DND-41 (cell line): ENCODE results near the gene APBB2.
"Not testable (repeated sequence)": the region's sequence is repeated elsewhere in the genome, so short reads cannot be mapped to it uniquely, and the experiment has no call there.

ENCODE experiments used
- ATAC-seq: fragments of 200-7000 bp; cut with Tn5 transposase; 3 replicates; pipeline ENCODE4 v1.9.1; 2021; ENCODE audit warnings: low read depth; ENCODE audit not compliant: insufficient read depth
- DNase-seq: peaks from one replicate; pipeline ENCODE4 v3.0.0-alpha.2; 2020
- H2AFZ ChIP-seq: 2 replicates; pipeline ENCODE4 v1.6.0; 2012; ENCODE audit warnings: low read depth, low read length
- H3K27ac ChIP-seq: 2 replicates; pipeline ENCODE4 v1.5.1; 2012; ENCODE audit warnings: low read length, inconsistent platforms
- H3K27me3 ChIP-seq: fragments of 200-600 bp; sonication (generic); 2 replicates; pipeline ENCODE4 v1.6.0; 2012; ENCODE audit warnings: low read length, mild to moderate bottlenecking, inconsistent platforms; ENCODE audit not compliant: insufficient read depth, poor library complexity
- H3K36me3 ChIP-seq: 2 replicates; pipeline ENCODE4 v1.5.1; 2012; ENCODE audit warnings: low read length, inconsistent platforms; ENCODE audit not compliant: insufficient read depth
- H3K4me1 ChIP-seq: 2 replicates; pipeline ENCODE4 v1.5.1; 2012; ENCODE audit warnings: mild to moderate bottlenecking, low read length; ENCODE audit not compliant: insufficient read depth
- H3K4me2 ChIP-seq: 2 replicates; pipeline ENCODE4 v1.6.0; 2012; ENCODE audit warnings: mild to moderate bottlenecking, moderate library complexity, low read length, inconsistent platforms; ENCODE audit not compliant: insufficient read depth
- H3K4me3 ChIP-seq, 2 experiments: fragments of 200-600 bp in 1 of 2; shearing (Covaris generic) in 1 of 2; 2 replicates each; pipeline ENCODE4 v1.5.1; 2012 to 2016; ENCODE audit warnings: inconsistent platforms in 2 of 2, low read length in 2 of 2, mild to moderate bottlenecking in 2 of 2, low read depth in 1 of 2, moderate library complexity in 1 of 2
- H3K79me2 ChIP-seq: 2 replicates; pipeline ENCODE4 v1.6.0; 2012; ENCODE audit warnings: low read length, inconsistent platforms; ENCODE audit not compliant: insufficient read depth
- H3K9ac ChIP-seq: 2 replicates; pipeline ENCODE4 v1.6.0; 2012; ENCODE audit warnings: low read depth, mild to moderate bottlenecking, inconsistent platforms, low read length, moderate library complexity
- H3K9me3 ChIP-seq: 2 replicates; pipeline ENCODE4 v1.5.1; 2012; ENCODE audit warnings: low read length, moderate library complexity, mild to moderate bottlenecking, inconsistent platforms; ENCODE audit not compliant: insufficient read depth, severe bottlenecking
- H4K20me1 ChIP-seq: 2 replicates; pipeline ENCODE4 v1.6.0; 2012; ENCODE audit warnings: low read length; ENCODE audit not compliant: insufficient read depth
- EZH2 ChIP-seq: IDR thresholded peaks from 3 replicates; pipeline ENCODE4 v1.6.1; 2012; ENCODE audit warnings: borderline replicate concordance, low read depth, mild to moderate bottlenecking, moderate library complexity, low read length, inconsistent platforms; ENCODE audit not compliant: severe bottlenecking
- TF ChIP-seq, protein P1 (sequence below): IDR thresholded peaks from 2 replicates; pipeline ENCODE4 v1.5.1; 2012; ENCODE audit warnings: borderline replicate concordance, low read length, moderate library complexity, mild to moderate bottlenecking; ENCODE audit not compliant: poor library complexity, severe bottlenecking; ENCODE audit errors: extremely low read depth

Gene APBB2

DNA sequence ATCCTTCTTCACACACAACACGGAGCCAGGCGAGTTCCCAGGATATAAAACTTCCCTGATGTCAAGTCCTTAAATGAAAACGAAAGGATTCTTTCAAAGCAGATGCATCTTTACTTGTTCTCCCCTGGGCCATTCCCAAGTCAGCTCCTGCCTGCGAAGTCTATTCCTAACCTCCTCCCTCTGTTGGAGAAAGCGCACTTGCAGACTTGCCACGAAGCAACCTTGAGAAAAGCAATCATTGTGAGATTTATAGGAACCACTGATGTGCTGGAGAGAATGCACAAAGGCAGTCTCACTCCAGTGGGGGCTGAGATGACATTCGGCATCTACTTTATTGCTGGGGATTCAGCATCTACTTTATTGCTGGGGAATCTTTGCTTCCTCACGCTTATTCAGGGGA, 308.9 kb downstream of the APBB2 start:
- Histone ChIP-seq H4K20me1 (no peaks in the 10 kb centered on the region), H3K79me2 (no peaks in the 10 kb centered on the region), H3K4me1 (no peaks in the 10 kb centered on the region), H3K27ac (no peak overlapping the region), H3K4me2 (no peak overlapping the region), H3K27me3 (no peaks in the 10 kb centered on the region), H2AFZ (no peak overlapping the region), H3K9me3 (no peaks in the 10 kb centered on the region), H3K4me3 (no peak overlapping the region), H3K9ac (no peak overlapping the region), H3K36me3 (no peaks in the 10 kb centered on the region)
- DNase-seq (no peak), ATAC-seq (no peak)
- TF ChIP-seq EZH2, result no peak
- TF ChIP-seq, protein P1, sequence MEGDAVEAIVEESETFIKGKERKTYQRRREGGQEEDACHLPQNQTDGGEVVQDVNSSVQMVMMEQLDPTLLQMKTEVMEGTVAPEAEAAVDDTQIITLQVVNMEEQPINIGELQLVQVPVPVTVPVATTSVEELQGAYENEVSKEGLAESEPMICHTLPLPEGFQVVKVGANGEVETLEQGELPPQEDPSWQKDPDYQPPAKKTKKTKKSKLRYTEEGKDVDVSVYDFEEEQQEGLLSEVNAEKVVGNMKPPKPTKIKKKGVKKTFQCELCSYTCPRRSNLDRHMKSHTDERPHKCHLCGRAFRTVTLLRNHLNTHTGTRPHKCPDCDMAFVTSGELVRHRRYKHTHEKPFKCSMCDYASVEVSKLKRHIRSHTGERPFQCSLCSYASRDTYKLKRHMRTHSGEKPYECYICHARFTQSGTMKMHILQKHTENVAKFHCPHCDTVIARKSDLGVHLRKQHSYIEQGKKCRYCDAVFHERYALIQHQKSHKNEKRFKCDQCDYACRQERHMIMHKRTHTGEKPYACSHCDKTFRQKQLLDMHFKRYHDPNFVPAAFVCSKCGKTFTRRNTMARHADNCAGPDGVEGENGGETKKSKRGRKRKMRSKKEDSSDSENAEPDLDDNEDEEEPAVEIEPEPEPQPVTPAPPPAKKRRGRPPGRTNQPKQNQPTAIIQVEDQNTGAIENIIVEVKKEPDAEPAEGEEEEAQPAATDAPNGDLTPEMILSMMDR, result no peak

DNA sequence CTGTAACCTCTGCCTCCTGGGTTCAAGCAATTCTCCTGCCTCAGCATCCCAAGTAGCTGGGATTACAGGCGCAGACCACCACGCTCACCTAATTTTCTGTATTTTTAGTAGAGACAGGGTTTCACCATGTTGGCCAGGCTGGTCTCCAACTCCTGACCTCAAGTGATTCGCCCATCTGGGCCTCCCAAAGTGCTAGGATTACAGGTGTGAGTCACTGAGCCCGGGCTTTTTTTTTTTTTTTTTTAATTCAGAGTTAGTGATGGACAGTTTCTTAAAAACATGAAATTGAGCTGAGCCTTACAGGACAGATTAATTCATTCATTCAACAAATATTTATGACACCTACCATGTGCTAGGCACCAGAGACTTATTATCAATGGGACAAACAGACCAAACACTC, 313.8 kb downstream of the APBB2 start:
- not testable (repeated sequence) for H3K9ac ChIP-seq, ATAC-seq, H2AFZ ChIP-seq, H3K27me3 ChIP-seq, H3K4me2 ChIP-seq, H3K4me3 ChIP-seq, DNase-seq, H3K4me1 ChIP-seq, H3K79me2 ChIP-seq, H4K20me1 ChIP-seq, H3K36me3 ChIP-seq, H3K9me3 ChIP-seq, H3K27ac ChIP-seq

DNA sequence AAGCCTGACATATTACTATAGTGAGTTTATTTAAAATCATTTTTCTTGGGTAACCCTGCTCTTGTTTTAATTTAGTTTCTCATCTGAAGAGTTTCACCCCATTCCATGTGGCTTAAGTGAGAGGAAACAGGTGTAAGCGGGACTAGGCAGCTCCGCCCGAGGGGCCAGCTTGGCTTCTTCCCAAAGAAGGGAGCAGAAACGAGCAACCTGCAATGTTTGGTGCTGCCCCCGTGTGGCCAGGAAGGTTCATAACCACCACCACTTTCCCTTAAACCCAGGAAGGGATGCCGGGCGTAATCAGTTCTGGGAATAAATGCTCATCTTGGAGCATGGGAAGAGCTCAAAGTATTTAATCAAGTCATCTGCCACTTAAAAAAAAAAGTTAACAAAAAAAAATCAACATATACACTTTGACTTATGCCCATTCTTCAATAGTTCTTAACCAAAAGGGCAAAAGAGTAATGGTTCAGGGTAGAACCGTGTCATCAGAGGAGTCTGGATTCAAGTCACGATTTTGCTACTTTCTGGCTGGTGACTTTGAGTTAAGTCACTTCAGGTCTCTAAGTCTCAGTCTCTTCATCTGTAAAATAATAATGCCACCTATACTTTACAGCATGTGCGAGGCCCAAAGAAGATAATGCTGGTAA, 316.7 kb downstream of the APBB2 start:
- Histone ChIP-seq H3K36me3 (no peaks in the 10 kb centered on the region), H3K4me1 (peaks cover 2% of the 10 kb centered on the region; the same call in 1 of the 2 replicates), H3K79me2 (no peaks in the 10 kb centered on the region), H2AFZ (no peak overlapping the region), H3K4me2 (peak overlapping the region; percentile 39; the same call in 1 of the 2 replicates), H3K9ac (no peak overlapping the region), H3K27ac (no peak overlapping the region), H3K4me3 (no peak overlapping the region), H3K27me3 (peaks cover 4% of the 10 kb centered on the region), H4K20me1 (no peaks in the 10 kb centered on the region), H3K9me3 (no peaks in the 10 kb centered on the region)
- peak; percentile 65 for DNase-seq
- TF ChIP-seq, protein P1, result peak; percentile 84
- no peak for TF ChIP-seq EZH2
- peak; percentile 85 for ATAC-seq

DNA sequence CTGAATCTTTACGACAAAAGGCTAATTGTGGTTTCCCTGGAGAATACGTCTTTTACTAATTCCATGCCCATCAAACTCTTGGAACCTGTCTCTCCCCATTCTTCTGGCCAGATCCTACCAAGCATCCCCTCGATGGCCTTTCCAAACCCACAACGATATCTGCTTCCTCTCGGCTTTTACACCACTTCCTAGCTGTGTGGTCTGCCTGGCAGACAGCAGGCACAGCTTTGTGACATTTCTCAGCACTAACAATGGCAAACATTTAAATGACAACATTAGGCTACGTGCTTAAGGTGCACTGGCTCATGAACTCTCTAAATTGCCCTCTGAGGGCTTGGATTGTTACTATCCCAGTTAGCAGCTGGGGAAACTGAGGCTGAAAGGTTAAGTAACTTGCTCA, 323.6 kb downstream of the APBB2 start:
- no peaks in the 10 kb centered on the region for H3K9me3 ChIP-seq
- H3K4me3 ChIP-seq, result no peak overlapping the region
- H3K4me1 ChIP-seq, result no peaks in the 10 kb centered on the region
- no peaks in the 10 kb centered on the region for H4K20me1 ChIP-seq
- peaks cover 4% of the 10 kb centered on the region for H3K27me3 ChIP-seq
- DNase-seq (no peak), ATAC-seq (no peak)
- H3K4me2 ChIP-seq, result no peak overlapping the region
- TF ChIP-seq EZH2, result no peak
- TF ChIP-seq, protein P1, result no peak
- no peak overlapping the region for H2AFZ ChIP-seq
- H3K79me2 ChIP-seq, result no peaks in the 10 kb centered on the region
- H3K9ac ChIP-seq, result no peak overlapping the region
- H3K27ac ChIP-seq, result no peak overlapping the region
- no peaks in the 10 kb centered on the region for H3K36me3 ChIP-seq
